ENCODE data around the gene PTPRE. TPM values are rescaled to one million over a fixed set of nuclear protein-coding genes. Genes with fewer than 3 reads are reported as not detected.

The PTPRE gene
- polyA plus RNA-seq, 1 donor from 2014 or later, result 11.2 TPM

GRCh38 chr10:128040096-128040495 lies 133.2 kb downstream of the PTPRE start:
- no peaks in the 10 kb centered on the region for H3K36me3 Mint-ChIP-seq
- no peak overlapping the region for H3K4me3 Mint-ChIP-seq
- H3K27ac Mint-ChIP-seq, result no peak overlapping the region
- no peaks in the 10 kb centered on the region for H3K9me3 Mint-ChIP-seq
- peaks cover 1% of the 10 kb centered on the region for H3K27me3 Mint-ChIP-seq
- H3K4me1 Mint-ChIP-seq, result peaks cover under 1 to 4% (median 4%) of the 10 kb centered on the region in 3 donors

GRCh38 chr10:128040681-128041080 lies 133.8 kb downstream of the PTPRE start:
- H3K4me3 Mint-ChIP-seq, result no peak overlapping the region
- H3K9me3 Mint-ChIP-seq, result no peaks in the 10 kb centered on the region
- no peak overlapping the region for H3K27ac Mint-ChIP-seq
- peaks cover 1% of the 10 kb centered on the region for H3K27me3 Mint-ChIP-seq
- H3K4me1 Mint-ChIP-seq, result peaks cover 2 to 4% (median 3%) of the 10 kb centered on the region in 3 donors
- no peaks in the 10 kb centered on the region for H3K36me3 Mint-ChIP-seq

GRCh38 chr10:128042131-128042610 lies 135.3 kb downstream of the PTPRE start:
- no peaks in the 10 kb centered on the region for H3K9me3 Mint-ChIP-seq
- H3K27ac Mint-ChIP-seq, result no peak overlapping the region
- peak overlapping the region in 1 of 4 donors; percentile 9 for H3K4me3 Mint-ChIP-seq
- no peaks in the 10 kb centered on the region for H3K27me3 Mint-ChIP-seq
- H3K4me1 Mint-ChIP-seq, result peaks cover 5 to 8% (median 6%) of the 10 kb centered on the region in 3 donors
- no peaks in the 10 kb centered on the region for H3K36me3 Mint-ChIP-seq

- H3K36me3 Mint-ChIP-seq, result no peaks in the 10 kb centered on the region
- peaks cover 18 to 21% (median 19%) of the 10 kb centered on the region in 3 donors for H3K4me1 Mint-ChIP-seq
- peak overlapping the region in 1 of 4 donors; percentile 55 for H3K4me3 Mint-ChIP-seq
- H3K27me3 Mint-ChIP-seq, result no peaks in the 10 kb centered on the region
- H3K9me3 Mint-ChIP-seq, result no peaks in the 10 kb centered on the region
- H3K27ac Mint-ChIP-seq, result no peak overlapping the region
Observed at GRCh38 chr10:128043259-128044045, 136.5 kb downstream of the PTPRE start.

GRCh38 chr10:128044186-128044585 lies 137.3 kb downstream of the PTPRE start:
- H3K4me1 Mint-ChIP-seq, result peaks cover 22 to 26% (median 24%) of the 10 kb centered on the region in 3 donors
- H3K27me3 Mint-ChIP-seq, result no peaks in the 10 kb centered on the region
- H3K36me3 Mint-ChIP-seq, result no peaks in the 10 kb centered on the region
- no peaks in the 10 kb centered on the region for H3K9me3 Mint-ChIP-seq
- H3K4me3 Mint-ChIP-seq, result peak overlapping the region in 1 of 4 donors; percentile 55
- no peak overlapping the region for H3K27ac Mint-ChIP-seq

- Mint-ChIP-seq H3K36me3 (no peaks in the 10 kb centered on the region), H3K27me3 (no peaks in the 10 kb centered on the region), H3K4me1 (peaks cover 24 to 26% (median 26%) of the 10 kb centered on the region in 3 donors), H3K27ac (no peak overlapping the region), H3K9me3 (no peaks in the 10 kb centered on the region), H3K4me3 (peak overlapping the region in 1 of 4 donors; percentile 23)
Observed at GRCh38 chr10:128044961-128045832, 138.3 kb downstream of the PTPRE start.

- Mint-ChIP-seq H3K4me3 (peak overlapping the region in 1 of 4 donors; percentile 27), H3K27ac (no peak overlapping the region), H3K9me3 (no peaks in the 10 kb centered on the region), H3K36me3 (no peaks in the 10 kb centered on the region), H3K27me3 (no peaks in the 10 kb centered on the region), H3K4me1 (peaks cover 24 to 30% (median 26%) of the 10 kb centered on the region in 3 donors)
Observed at GRCh38 chr10:128045833-128046120, 138.9 kb downstream of the PTPRE start.

GRCh38 chr10:128046156-128046952 lies 139.5 kb downstream of the PTPRE start:
- Mint-ChIP-seq H3K4me1 (peaks cover 24 to 30% (median 26%) of the 10 kb centered on the region in 3 donors), H3K4me3 (peak overlapping the region in 1 of 4 donors; percentile 27), H3K27ac (no peak overlapping the region), H3K36me3 (no peaks in the 10 kb centered on the region), H3K9me3 (no peaks in the 10 kb centered on the region), H3K27me3 (no peaks in the 10 kb centered on the region)

GRCh38 chr10:128046953-128047290 lies 140.0 kb downstream of the PTPRE start:
- H3K36me3 Mint-ChIP-seq, result no peaks in the 10 kb centered on the region
- H3K4me1 Mint-ChIP-seq, result peaks cover 24 to 30% (median 26%) of the 10 kb centered on the region in 3 donors
- peak overlapping the region; percentile 76 to 97 (median 88) for H3K4me3 Mint-ChIP-seq
- peak overlapping the region; percentile 62 to 97 (median 71) for H3K27ac Mint-ChIP-seq
- no peaks in the 10 kb centered on the region for H3K9me3 Mint-ChIP-seq
- no peaks in the 10 kb centered on the region for H3K27me3 Mint-ChIP-seq

GRCh38 chr10:128047351-128047750 lies 140.4 kb downstream of the PTPRE start:
- H3K36me3 Mint-ChIP-seq, result no peaks in the 10 kb centered on the region
- H3K27me3 Mint-ChIP-seq, result no peaks in the 10 kb centered on the region
- peak overlapping the region; percentile 76 to 97 (median 88) for H3K4me3 Mint-ChIP-seq
- H3K9me3 Mint-ChIP-seq, result no peaks in the 10 kb centered on the region
- peak overlapping the region; percentile 62 to 97 (median 76) for H3K27ac Mint-ChIP-seq
- peaks cover 24 to 32% (median 26%) of the 10 kb centered on the region in 3 donors for H3K4me1 Mint-ChIP-seq

- peak overlapping the region; percentile 76 to 97 (median 88) for H3K4me3 Mint-ChIP-seq
- H3K27ac Mint-ChIP-seq, result peak overlapping the region; percentile 62 to 97 (median 76)
- H3K27me3 Mint-ChIP-seq, result no peaks in the 10 kb centered on the region
- peaks cover 24 to 32% (median 26%) of the 10 kb centered on the region in 3 donors for H3K4me1 Mint-ChIP-seq
- H3K9me3 Mint-ChIP-seq, result no peaks in the 10 kb centered on the region
- H3K36me3 Mint-ChIP-seq, result no peaks in the 10 kb centered on the region
Observed at GRCh38 chr10:128047991-128048818, 141.3 kb downstream of the PTPRE start.

- H3K27me3 Mint-ChIP-seq, result no peaks in the 10 kb centered on the region
- H3K9me3 Mint-ChIP-seq, result no peaks in the 10 kb centered on the region
- peak overlapping the region; percentile 62 to 97 (median 76) for H3K27ac Mint-ChIP-seq
- peak overlapping the region; percentile 76 to 97 (median 88) for H3K4me3 Mint-ChIP-seq
- no peaks in the 10 kb centered on the region for H3K36me3 Mint-ChIP-seq
- H3K4me1 Mint-ChIP-seq, result peaks cover 22 to 32% (median 26%) of the 10 kb centered on the region in 3 donors
Observed at GRCh38 chr10:128048819-128049210, 141.9 kb downstream of the PTPRE start.

GRCh38 chr10:128049226-128050120 lies 142.6 kb downstream of the PTPRE start:
- Mint-ChIP-seq H3K27ac (no peak overlapping the region), H3K9me3 (no peaks in the 10 kb centered on the region), H3K36me3 (no peaks in the 10 kb centered on the region), H3K27me3 (no peaks in the 10 kb centered on the region), H3K4me1 (peaks cover 20 to 32% (median 26%) of the 10 kb centered on the region in 3 donors), H3K4me3 (peak overlapping the region in 1 of 4 donors; percentile 56)
